ENCODE measurements around the gene SLC26A1. TPM values are rescaled to one million over a fixed set of nuclear protein-coding genes. Genes with fewer than 3 reads are reported as not detected.
"Not testable (repeated sequence)": the region's sequence is repeated elsewhere in the genome, so short reads cannot be mapped to it uniquely, and the experiment has no call there.

The SLC26A1 gene
- total RNA-seq, 1 donor from 2014 or later = not detected

- DNase-seq = no peak
These were observed 44.3 kb downstream of the SLC26A1 start for GRCh38 chr4:948936-949300.

DNA sequence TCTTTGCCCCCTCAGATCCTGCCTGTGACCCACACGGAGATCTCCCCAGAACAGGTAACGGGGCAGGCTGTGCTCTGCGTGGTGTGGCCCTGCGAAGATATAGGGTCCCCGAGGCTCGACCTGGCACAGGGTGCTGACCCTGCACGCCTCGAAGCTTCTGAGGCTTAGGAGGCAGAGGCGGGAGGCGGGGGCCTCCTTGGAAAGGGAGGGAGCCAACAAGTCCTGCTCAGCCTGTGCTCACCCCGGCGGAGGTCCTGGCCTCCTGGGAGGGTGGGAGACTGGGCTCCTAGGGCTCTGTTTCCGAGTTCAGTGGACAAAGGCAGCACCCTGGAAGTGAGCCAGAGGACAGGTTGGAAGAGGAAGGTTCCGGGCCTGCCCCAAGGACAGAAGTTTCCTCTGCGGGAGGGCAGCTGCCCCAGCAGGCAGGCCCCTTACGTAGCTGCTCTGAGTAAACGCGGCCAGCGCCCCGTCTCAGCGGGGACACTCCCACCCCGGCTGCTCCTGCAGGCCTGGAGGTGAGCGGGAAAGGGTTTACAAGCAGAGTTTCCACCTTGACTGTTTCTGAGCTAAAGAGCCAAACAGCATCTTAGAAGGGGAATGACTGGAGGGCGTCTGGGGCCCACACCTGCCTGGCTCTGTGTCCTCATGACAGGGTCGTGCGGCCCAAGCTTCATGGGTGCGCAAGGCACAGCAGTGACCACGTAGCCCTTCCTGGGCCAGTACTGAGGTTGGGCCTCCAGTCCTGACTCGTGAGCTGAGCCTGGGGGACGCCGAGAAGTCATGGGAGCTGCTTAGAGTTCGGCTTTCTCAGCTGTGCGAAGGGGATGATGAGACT lies 44.9 kb downstream of the SLC26A1 start:
- no peak for DNase-seq
- intact Hi-C loops (cut with micrococcal nuclease) = no loop called here
- peak; percentile 33 for ATAC-seq

More at GRCh38 chr4:948936-949300, 44.3 kb downstream of the SLC26A1 start:
- intact Hi-C loops (cut with micrococcal nuclease) = no loop called here
- no peak for ATAC-seq

GRCh38 chr4:947491-947971 lies 45.7 kb downstream of the SLC26A1 start:
- intact Hi-C loops (cut with micrococcal nuclease) = no loop called here
- DNase-seq = no peak
- no peak for ATAC-seq

- ATAC-seq = no peak
- intact Hi-C loops (cut with micrococcal nuclease) = no loop called here
- DNase-seq = no peak
These were observed 46.4 kb downstream of the SLC26A1 start for GRCh38 chr4:946517-947471.

DNA sequence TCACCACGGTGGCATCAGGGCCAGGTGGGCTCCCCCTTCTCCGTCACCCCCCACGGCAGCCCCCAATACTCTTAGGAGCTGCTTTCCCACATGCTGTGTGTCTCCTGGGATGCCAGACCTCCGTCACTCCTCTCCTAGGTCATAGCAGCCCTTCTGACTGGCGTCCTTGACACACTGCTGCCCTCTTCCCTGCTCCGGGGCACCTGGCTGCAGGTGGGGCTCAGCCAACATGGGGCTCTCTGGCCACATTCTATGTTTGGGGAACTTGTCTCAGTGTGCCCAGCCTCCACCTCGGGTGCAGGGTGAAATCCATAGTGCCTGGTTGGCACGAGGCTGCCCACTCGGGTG lies 47.1 kb downstream of the SLC26A1 start:
- ATAC-seq (no peak), DNase-seq (no peak)
- intact Hi-C loops (cut with micrococcal nuclease) = no loop called here

DNA sequence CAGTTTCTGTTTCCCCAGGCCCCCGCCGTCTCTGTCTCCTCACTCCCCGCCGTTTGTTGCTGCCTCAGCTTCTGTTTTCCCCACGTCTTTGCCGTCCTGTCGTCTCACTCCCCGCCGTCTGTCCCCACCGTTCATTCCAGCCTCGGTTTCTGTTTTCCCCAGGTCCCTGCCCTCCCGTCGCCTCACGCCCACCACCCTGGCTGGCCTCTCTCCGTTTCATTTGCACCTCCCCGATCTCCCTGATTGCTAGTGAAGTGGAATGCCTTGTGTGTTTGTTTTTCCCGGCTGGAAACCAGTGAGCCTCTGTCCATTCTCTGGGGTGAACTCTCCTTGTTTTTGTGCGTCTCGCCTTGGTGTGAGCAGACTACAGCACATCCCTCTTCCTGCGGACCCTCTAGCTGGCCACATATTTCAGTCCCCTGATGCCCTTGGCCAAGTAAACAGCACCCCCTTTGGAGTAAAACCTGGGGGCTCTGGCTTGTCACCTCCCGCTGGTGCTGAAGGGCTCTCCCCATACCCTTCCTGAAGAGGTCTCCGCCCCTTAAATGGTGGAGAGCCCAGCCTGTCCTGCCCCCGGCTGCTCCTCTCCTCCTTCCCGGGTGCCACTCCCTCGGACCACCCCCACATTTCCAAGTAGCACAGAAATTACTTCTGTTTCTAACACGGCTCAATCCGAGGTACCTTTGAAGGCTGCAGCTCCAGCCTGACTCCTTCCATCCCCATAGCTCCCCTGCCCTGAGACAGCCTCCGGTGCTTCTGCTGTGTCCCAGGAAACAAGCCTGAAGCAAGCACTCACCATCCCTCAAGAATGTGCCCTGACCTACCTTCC lies 47.7 kb downstream of the SLC26A1 start:
- DNase-seq (no peak), ATAC-seq (no peak)
- intact Hi-C loops (cut with micrococcal nuclease) = no loop called here

- intact Hi-C loops (cut with micrococcal nuclease); DNase-seq; ATAC-seq: not testable (repeated sequence)
These were observed 53.7 kb downstream of the SLC26A1 start for GRCh38 chr4:939508-939907.

Other genes starting within 250 kb of the SLC26A1 start
- 4.4 TPM for gene CPLX1, start 167.3 kb downstream of the SLC26A1 start, total RNA-seq
- 29.7 TPM for gene GAK, start 61.1 kb downstream of the SLC26A1 start, total RNA-seq
- gene TMEM175, start 60.9 kb downstream of the SLC26A1 start, total RNA-seq = 19.8 TPM
- gene DGKQ, start 19.8 kb downstream of the SLC26A1 start, total RNA-seq = 3.6 TPM
- 8.7 TPM for gene IDUA, start 6.4 kb downstream of the SLC26A1 start, total RNA-seq
- gene FGFRL1, start 18.2 kb upstream of the SLC26A1 start, total RNA-seq = 26.6 TPM
- 0.62 TPM for gene RNF212, start 120.2 kb upstream of the SLC26A1 start, total RNA-seq
- 22.8 TPM for gene SPON2, start 179.2 kb upstream of the SLC26A1 start, total RNA-seq